ENCODE data around the gene SYNGR2.

GRCh38 chr17:78151514-78152008 is 16.8 kb upstream of the SYNGR2 start:
- TF ChIP-seq CTCF (IDR thresholded peaks at IDR 0.05; ENCODE audit: low read depth, low read length) (no peak), POLR2A (IDR thresholded peaks at IDR 0.05; ENCODE audit: extremely low read depth, insufficient read length) (no peak), MAX (IDR thresholded peaks at IDR 0.05; ENCODE audit: low read depth, low read length) (no peak)

Measured in NB4 (cell line).